HEK293T (cell line): ENCODE measurements around the gene PURB.

Experiments used
- ARNT ChIP-seq: fragments of 450-650 bp; IDR thresholded peaks from 2 replicates; pipeline ENCODE4 v1.6.1; 2017; ENCODE audit warnings: mild to moderate bottlenecking
- BHLHE40 ChIP-seq: fragments of 450-650 bp; IDR thresholded peaks from 2 replicates; pipeline ENCODE4 v1.6.1; 2016; ENCODE audit warnings: mild to moderate bottlenecking, moderate library complexity, borderline replicate concordance
- CTBP1 ChIP-seq: fragments of 450-650 bp; IDR thresholded peaks from 2 replicates; pipeline ENCODE4 v1.6.1; 2016; ENCODE audit warnings: borderline replicate concordance
- ELF4 ChIP-seq: fragments of 450-650 bp; IDR thresholded peaks from 2 replicates; pipeline ENCODE4 v1.6.1; 2017; ENCODE audit warnings: antibody characterized with exemption
- FOXA1 ChIP-seq: fragments of 450-650 bp; IDR thresholded peaks from 2 replicates; pipeline ENCODE4 v1.6.1; 2016; ENCODE audit warnings: mild to moderate bottlenecking
- FOXK2 ChIP-seq: fragments of 450-650 bp; IDR thresholded peaks from 2 replicates; pipeline ENCODE4 v1.6.1; 2016; ENCODE audit warnings: mild to moderate bottlenecking
- FOXM1 ChIP-seq: fragments of 450-650 bp; IDR thresholded peaks from 2 replicates; pipeline ENCODE4 v1.6.1; 2017; ENCODE audit warnings: mild to moderate bottlenecking, borderline replicate concordance
- LEF1 ChIP-seq: fragments of 450-650 bp; IDR thresholded peaks from 2 replicates; pipeline ENCODE4 v1.6.1; 2017; ENCODE audit warnings: mild to moderate bottlenecking, borderline replicate concordance
- NFRKB ChIP-seq: fragments of 450-650 bp; IDR thresholded peaks from 2 replicates; pipeline ENCODE4 v1.6.1; 2016; ENCODE audit warnings: mild to moderate bottlenecking, moderate library complexity
- SP1 ChIP-seq: fragments of 450-650 bp; IDR thresholded peaks from 2 replicates; pipeline ENCODE4 v1.6.1; 2017
- SUZ12 ChIP-seq: fragments of 450-650 bp; IDR thresholded peaks from 2 replicates; pipeline ENCODE4 v1.6.1; 2016; ENCODE audit warnings: mild to moderate bottlenecking
- ZNF384 ChIP-seq: fragments of 450-650 bp; IDR thresholded peaks from 2 replicates; pipeline ENCODE4 v1.6.1; 2016
- TF ChIP-seq, protein P1 (sequence below): fragments of 450-650 bp; IDR thresholded peaks from 2 replicates; pipeline ENCODE4 v1.6.1; 2016

DNA sequence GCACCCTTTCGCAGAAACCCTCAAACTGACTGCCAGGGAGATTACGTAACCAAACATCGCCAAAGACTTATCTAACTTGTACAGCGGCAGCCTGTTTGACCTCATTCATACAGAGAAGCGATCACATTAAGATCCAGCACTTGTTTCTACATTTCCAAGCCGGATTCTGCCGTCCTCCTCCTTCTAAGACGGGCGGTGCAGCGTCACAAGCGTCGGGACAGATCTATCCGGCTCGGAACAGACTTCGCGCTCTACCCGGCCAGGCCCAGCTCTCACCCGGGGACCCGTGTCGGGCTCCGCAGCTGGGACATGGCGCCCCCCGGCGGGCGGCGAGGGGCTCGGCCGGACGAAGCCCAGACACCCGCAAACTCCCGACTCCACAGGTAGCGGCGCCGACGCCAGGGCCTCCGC is 37.8 kb downstream of the PURB start:
- TF ChIP-seq CTBP1 (no peak), ARNT (no peak), BHLHE40 (no peak), ELF4 (no peak), FOXA1 (no peak), LEF1 (no peak), SP1 (no peak), FOXK2 (no peak), FOXM1 (no peak), SUZ12 (no peak), ZNF384 (no peak), NFRKB (no peak)
- TF ChIP-seq, protein P1, sequence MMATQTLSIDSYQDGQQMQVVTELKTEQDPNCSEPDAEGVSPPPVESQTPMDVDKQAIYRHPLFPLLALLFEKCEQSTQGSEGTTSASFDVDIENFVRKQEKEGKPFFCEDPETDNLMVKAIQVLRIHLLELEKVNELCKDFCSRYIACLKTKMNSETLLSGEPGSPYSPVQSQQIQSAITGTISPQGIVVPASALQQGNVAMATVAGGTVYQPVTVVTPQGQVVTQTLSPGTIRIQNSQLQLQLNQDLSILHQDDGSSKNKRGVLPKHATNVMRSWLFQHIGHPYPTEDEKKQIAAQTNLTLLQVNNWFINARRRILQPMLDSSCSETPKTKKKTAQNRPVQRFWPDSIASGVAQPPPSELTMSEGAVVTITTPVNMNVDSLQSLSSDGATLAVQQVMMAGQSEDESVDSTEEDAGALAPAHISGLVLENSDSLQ, result no peak
